RWPE1 (cell line): ENCODE data around the gene ARL15.

Experiments used
- CTCF ChIA-PET: fragments of 350-600 bp; sonication (Branson Sonifier 250); formaldehyde crosslinking; extraction: SDS; loops from one replicate; lab custom pipeline; 2021; lab: Yijun Ruan, JAX
- POLR2A ChIA-PET: fragments of 400-600 bp; formaldehyde crosslinking; extraction: SDS; loops from one replicate; lab custom pipeline; 2020; ENCODE audit warnings: antibody characterized with exemption; ENCODE audit not compliant: low non-redundant PET; lab: Yijun Ruan, JAX
- DNase-seq: peaks from one replicate; pipeline ENCODE4 v3.0.0; 2012; ENCODE audit warnings: low spot score
- H3K27ac ChIP-seq: fragments of 450-650 bp; 2 replicates; pipeline ENCODE4 v1.5.1; 2017
- TF ChIP-seq, protein P1 (sequence below): fragments of 450-650 bp; conservative IDR thresholded peaks from 2 replicates; pipeline ENCODE4 v1.5.1; 2017; ENCODE audit warnings: low read depth, mild to moderate bottlenecking

ARL15 gene

GRCh38 chr5:53926026-53926425, 384.3 kb downstream of the ARL15 start:
- no peak overlapping the region for H3K27ac ChIP-seq
- DNase-seq, result no peak
- TF ChIP-seq, protein P1, sequence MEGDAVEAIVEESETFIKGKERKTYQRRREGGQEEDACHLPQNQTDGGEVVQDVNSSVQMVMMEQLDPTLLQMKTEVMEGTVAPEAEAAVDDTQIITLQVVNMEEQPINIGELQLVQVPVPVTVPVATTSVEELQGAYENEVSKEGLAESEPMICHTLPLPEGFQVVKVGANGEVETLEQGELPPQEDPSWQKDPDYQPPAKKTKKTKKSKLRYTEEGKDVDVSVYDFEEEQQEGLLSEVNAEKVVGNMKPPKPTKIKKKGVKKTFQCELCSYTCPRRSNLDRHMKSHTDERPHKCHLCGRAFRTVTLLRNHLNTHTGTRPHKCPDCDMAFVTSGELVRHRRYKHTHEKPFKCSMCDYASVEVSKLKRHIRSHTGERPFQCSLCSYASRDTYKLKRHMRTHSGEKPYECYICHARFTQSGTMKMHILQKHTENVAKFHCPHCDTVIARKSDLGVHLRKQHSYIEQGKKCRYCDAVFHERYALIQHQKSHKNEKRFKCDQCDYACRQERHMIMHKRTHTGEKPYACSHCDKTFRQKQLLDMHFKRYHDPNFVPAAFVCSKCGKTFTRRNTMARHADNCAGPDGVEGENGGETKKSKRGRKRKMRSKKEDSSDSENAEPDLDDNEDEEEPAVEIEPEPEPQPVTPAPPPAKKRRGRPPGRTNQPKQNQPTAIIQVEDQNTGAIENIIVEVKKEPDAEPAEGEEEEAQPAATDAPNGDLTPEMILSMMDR, result no peak
- POLR2A ChIA-PET, result no interaction called here
- CTCF ChIA-PET, result no interaction called here

DNA sequence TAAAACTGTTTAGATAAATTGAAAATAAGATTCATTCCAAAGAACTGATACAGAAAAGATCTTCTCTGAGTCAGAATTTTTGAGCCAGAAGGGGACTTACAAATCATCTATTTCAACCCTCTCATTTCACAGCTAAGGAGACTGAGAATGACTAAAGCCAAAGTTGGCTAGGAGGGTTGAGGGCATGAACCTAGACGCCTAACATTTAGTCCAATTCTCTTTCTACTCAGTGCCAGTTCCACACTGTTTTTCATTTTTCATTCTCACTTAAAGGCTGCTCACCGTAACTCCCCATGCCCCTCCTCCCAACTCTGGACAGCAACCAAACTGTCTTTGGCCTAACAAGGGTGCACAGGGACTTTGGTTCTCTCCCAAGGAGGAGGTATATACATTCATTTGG, 386.0 kb downstream of the ARL15 start:
- TF ChIP-seq, protein P1, result no peak
- H3K27ac ChIP-seq, result no peak overlapping the region
- ChIA-PET CTCF (interaction anchor here (0.5 to 1.2 kb wide), 4 partner anchors 9 to 1361 kb away, joined by 3 read pairs; no protein-coding TSS in a partner anchor), POLR2A (no interaction called here)
- no peak for DNase-seq

DNA sequence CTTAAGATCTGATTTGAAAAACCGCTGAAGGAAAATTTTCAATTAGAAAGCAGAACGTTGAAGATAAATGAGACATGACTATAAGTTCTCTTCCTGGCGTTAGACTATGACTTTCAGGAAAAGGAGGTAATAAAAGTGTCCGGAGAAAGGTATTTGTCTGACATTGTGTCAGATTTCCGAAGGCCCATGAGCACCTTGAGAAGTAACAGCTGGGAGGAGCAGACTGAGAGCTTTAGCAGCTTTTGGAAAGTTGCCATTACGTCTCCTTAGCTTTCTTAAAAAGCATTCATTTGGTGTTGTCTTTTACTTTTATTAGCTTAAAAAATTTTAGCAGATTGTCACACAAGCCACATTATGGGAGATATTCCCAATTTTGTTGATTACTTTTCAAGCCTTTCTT, 386.4 kb downstream of the ARL15 start:
- ChIA-PET POLR2A (no interaction called here), CTCF (interaction anchor here (0.6 to 1.2 kb wide), 3 partner anchors 10 to 215 kb away, joined by 3 read pairs; no protein-coding TSS in a partner anchor)
- TF ChIP-seq, protein P1, result no peak
- no peak overlapping the region for H3K27ac ChIP-seq
- DNase-seq, result no peak

DNA sequence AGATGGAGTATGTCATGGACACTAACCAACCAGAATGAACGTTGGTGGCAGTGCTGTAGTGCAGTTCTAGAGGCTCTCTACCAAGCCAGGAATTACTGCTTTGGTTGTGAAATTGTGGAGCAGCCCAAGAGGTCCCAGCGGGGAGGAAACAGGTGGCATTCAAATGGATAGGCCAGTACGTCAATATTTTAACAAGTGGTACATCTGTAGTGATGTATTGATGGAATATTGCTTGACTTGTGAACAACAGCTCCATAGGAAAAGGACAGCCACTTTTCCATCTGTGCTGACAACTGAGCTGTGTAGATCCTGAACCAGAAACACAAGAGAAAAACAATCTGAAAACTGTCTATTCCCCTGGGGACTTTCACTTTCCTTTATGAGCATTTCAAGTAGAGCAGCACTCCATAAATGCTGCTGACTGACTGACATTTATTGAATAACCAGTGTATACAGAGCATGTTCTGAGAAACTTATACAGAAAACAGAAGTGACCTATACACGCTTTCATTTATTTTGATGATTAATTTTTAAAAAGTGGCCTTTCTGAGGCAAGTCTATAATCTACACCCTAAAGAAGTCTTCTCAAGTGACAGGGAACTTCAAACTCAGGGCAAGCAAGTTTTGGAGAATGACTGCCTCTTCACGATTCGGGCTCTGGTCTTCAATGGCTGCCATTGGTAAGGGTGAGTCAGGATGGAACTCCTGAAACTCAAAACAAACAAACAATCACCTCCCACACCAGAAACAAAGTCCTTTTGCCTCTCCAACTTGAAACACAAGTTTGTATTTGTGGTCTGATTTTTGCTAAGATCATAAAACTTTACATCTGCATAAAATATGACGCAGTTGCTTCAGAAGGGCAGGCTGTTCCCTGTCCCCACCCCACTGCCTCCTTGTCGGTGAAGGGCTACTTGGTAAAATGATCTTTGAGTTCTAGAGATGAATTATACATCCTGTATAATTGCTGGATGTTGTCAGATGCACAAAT, 387.6 kb downstream of the ARL15 start:
- TF ChIP-seq, protein P1, result no peak
- CTCF ChIA-PET, result no interaction called here
- H3K27ac ChIP-seq, result no peak overlapping the region
- POLR2A ChIA-PET, result no interaction called here
- no peak for DNase-seq

DNA sequence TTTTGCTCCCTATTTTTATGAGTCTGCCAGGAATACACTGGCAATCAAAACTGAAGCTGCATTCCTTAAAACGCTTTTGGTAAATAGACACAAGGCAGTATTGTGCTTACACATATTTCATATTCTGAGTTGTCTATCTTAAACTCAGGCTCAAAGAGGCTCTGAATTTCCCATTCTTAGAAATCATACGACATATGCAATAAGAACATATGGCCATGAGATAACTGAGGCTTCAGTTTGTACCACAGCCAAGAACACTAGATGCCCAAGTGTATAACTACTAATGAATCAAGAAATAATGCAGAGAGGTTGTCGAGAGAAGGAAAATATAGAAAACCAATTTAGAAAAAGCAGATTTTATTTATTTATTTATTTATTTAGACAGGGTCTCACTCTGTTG, 392.5 kb downstream of the ARL15 start:
- TF ChIP-seq, protein P1, result no peak
- no peak overlapping the region for H3K27ac ChIP-seq
- ChIA-PET POLR2A (no interaction called here), CTCF (interaction anchor here (0.6 to 0.8 kb wide), 2 partner anchors 16 to 155 kb away, joined by 3 to 4 read pairs; no protein-coding TSS in a partner anchor)
- no peak for DNase-seq

GRCh38 chr5:53917095-53917494, 393.3 kb downstream of the ARL15 start:
- ChIA-PET CTCF (interaction anchor here (0.6 to 0.8 kb wide), 3 partner anchors 10 to 156 kb away, joined by 3 to 4 read pairs (median 3); no protein-coding TSS in a partner anchor), POLR2A (no interaction called here)
- TF ChIP-seq, protein P1, result no peak; the same call in 1 of the 2 replicates
- DNase-seq, result peak; percentile 55
- H3K27ac ChIP-seq, result no peak overlapping the region
